ENCODE results near the gene PLEKHH1.

PLEKHH1 gene

DNA sequence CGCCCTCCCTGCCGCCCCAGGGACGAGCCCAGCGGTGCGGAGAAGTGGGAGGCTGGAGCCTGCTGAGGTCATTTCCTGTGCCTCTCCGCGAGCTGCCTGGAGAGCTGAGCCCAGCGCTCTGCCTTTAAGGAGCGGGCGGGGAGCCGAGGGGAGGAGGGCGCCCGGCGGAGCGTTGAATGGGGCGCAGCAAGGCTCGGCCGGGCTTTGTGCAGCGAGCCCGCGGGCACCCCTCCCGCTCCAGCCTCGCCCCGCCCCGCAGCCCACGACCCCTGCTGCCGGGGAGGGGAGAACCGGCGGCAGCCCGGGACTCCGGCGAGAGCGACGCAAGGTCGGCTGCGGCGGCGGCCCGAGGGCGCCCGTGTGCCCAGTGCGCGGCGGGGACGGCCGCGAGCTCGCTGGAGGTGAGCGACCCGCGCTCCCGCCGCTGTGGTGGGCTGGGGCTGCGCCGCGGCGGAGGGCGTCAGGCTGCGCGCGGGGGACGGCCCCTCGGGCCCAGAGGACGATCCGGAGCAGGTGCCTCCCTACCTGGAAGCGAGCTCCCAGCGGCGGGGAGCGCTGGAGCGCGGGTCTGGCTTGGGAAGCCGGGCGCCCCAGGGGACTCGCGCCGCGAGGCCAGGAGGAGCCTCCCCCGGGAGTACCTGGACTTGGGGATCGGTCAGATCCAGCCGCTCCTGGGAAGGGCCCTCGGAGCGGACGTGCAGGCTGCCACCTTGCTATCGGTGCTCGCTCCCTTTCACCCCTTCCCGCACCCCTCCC, at the start of gene PLEKHH1:
PLEKHH1 (plus strand) TSS at position 293 of the 756 bp plus-strand sequence. CDS start 8,578 bp downstream, outside the sequence.
- peak; percentile 54 for DNase-seq

DNA sequence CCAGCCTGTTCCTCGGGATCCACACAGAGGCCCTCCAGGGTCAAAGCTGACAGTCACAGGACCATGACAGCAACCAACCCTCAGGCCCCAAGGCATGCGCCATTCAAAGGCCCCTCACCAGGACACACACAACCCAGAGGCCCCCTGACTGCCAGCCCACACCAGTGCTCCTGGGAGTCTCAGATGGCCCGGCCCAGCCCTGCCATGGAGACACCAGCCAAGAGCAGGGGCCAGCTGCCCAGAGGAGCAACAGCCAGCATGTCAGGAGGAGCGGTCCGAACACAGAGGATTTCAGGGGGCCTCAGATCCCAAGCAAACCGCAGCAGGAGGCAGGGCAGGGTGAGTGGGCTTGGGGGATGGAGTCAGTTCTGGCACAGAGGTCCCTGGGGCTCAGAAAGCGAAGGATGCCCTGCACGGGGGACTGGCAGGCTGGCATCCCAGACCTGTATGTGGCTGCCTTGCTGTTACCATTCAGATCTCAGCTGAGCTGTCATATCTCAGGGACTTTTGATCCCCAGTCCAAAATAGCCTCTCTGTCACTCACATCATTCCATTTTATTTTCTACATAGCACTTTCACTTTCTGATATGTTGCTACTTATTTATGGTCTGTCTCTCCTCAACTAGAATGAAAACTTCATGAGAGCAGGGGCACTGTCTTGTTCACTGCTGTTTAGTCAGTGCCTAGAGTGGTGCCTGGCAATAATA, 49.4 kb upstream of the PLEKHH1 start:
- no peak for DNase-seq

DNA sequence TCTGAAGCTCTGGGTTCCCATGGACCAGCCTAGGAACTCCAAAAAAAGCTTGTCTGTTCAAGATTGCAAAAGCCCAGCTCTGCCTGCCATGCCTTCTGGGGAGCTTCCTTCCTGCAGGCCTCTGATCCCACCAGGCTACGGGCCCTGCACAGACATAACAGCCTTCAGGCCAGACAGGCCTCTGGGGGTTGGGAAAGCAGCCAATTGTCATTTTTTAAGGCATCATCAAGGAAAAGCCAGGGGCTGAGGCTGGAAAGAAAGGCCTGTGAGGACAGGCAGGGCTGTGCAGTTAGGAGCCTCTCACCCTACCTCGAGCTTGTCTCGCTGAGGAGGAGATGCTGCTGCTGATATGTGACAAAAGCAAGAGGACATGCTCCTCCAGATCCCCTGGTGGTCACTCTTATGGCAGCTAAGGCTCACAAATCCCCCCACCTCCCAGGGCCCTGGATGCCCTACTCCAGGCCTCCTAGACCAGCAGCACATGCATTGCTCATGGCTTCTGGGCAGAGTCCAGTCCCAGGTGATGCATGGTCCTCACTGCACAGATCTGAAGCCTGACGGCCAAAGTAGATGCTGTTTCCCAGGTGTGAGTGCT, 47.5 kb upstream of the PLEKHH1 start:
- no peak for DNase-seq

DNA sequence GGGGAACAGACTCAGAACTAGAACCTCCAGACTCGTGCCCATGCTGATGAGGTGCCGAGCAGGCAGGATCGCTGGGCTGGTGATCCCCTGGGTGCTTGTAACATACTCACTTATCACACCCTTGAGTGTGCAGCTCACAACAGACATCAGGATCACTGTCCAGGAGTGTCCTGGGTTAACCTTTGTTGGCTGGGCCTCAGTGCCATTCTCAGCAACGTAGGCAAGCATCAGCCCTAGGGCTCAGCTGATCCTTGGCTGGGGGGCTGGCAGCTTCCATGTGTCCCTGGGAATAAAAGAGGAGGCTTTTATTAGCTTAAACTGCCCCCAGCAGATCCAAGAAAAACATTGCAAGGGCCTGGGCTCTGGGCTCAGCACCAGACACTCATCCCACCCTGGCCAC, 46.2 kb upstream of the PLEKHH1 start:
- no peak for DNase-seq

DNA sequence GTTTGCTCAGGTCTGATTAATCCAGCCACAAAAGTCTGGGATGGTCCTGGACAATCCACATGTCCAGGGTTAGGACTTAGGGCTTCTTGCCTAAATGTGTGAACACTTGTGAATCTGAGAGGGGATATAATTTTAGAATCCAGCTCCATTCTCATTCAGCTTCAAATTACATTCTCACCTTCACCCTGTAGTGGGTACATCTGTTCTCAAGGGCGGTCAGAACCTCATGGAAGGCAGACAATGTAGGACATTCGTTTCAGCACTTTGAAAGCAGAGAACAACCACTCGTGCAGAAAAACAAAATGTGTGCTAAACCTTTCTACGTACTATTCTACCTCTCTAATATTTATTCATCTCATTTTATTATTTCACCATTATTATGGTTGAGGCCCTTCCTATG, 45.8 kb upstream of the PLEKHH1 start:
- no peak for DNase-seq

DNA sequence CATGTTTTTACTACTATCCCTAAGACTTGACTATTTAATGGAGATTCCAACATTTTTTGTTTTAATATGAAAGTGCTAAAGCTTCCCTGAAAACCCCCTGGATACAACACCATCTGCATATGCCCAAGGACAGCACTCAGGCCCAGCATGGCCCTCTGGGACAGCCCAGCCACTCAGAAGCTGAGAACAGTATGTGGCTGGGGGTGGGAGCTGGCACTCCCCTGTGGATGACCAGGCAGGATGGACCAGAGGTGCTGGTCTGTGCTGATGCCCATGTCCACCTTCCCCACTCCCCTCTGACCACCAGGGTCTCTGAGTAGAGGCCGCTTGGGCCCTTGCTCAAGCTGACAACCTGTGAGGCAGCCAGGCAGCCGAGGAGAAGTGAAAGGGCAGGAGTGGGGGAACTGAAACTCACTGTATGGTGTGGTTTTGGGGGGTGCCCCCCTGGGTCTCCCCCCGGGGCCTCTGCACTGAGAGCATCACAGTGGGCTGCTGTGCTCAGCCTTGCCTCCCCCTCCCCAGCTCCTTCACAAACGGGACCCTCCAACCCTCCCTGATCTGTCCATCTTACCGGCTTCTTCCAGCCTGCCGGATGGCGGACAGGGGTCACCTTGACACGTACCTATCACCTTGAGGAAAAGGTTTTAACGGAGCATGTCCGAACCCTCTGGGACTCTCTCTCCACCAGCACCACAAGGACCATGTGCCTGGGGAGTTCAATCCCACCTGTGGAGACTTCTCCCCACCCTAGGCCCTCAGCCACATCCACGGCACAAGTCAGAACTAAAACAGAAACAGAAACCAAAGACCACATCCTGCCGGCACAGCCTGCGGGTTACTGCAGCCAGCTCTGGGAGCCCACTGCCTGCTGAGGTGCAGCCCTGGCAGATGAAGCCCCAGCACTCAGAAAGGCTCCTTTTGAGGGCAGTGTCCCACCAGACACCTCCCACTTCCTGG, 44.9 kb upstream of the PLEKHH1 start, which contains the start of gene TMEM229B:
TMEM229B (minus strand) TSS at position 785 of the 957 bp plus-strand sequence. CDS start 14,798 bp downstream, outside the sequence.
- DNase-seq, result peak; percentile 67

DNA sequence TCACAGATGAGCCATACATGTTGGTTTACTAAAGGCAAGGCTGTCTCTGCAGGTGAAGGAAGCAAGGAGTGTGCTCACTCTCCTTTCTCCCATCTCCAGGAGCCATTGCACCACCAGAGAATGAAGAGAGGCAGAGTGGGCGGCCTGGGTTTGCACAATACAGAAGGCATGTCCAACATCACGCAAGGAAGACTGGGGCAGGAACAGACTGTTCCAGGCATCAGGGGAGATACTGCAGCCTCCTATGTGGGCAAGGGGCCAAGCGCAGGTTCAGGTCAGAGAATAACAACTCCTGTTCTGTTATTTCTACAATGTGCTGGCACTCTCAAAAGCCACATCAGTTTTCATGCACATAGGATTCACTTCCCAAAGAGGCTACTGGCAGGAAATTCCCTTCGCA, 42.9 kb upstream of the PLEKHH1 start:
- DNase-seq, result no peak

DNA sequence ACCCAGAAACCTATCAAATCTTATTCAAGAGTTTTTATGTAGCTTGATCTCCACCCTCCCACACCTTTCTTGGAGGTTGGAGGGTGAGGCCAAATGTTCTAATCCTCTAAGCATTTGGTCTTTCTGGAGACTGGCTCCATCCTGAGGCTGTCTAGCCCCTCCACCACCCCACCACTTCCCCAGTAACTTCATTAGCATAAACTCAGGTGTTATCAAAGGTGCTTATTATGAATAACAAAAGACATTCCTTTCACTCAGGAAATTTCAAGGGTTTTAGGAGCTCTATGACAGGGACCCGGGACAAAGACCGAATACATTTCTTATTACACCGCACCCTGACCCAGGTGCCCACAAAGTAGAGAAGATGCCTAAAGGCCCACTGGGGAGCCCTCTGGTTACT, 41.8 kb upstream of the PLEKHH1 start:
- DNase-seq, result no peak

DNA sequence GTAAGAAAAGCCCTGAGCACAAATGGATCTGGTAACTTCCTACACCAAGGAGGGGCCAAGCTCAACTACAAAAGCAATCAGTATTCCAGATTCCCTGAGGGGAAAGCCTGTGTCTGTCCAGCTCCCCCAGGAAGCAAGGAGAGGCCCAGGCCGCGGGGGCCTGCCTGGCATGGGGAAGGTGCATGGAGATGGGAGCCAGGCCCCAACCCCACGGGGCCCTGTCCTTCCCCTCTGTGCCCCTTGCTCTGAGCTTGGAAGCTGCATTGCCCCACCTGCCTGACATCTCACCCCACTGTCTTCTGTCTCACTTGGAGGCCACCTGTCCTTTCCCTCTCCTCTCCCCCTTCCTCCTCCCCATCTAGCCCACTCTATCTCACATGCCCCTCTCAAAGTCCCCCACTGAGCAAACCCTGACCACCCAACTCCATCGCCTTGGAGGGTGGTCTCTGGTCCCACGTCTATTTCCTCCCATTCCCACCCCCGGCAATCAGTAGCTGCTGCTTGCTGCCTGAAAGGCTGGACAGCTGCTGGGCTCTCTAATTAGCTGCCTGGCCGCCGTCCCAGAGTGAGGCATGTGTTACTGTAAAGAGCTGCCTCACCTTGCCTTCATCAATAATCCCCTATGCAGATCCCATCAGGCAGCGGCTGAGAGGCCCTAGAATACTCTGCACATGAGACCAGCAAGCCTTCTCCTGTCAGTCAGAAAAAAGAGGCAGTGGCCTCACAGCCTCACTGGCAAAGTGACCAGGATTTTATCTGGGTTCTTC, 41.2 kb upstream of the PLEKHH1 start:
- DNase-seq, result no peak

DNA sequence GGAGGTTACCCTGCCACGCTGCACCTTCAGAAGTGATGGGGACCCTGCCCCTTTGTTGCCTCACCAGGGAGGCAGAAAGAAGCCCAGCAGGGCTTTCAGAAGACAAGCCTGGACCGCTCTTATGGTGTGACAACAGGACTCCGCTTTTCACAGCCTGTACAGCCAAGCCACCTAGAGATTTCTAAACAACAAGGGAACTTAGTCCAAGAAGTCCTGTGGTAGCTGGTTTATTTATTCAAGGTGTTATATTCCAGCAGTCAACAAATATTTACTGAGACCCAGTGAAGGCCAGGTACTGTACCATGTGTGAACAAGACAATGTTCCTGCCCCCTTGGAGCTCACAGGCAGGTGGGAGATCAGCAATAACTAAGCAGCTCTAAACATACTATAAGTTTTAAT, 40.6 kb upstream of the PLEKHH1 start:
- no peak for DNase-seq

DNA sequence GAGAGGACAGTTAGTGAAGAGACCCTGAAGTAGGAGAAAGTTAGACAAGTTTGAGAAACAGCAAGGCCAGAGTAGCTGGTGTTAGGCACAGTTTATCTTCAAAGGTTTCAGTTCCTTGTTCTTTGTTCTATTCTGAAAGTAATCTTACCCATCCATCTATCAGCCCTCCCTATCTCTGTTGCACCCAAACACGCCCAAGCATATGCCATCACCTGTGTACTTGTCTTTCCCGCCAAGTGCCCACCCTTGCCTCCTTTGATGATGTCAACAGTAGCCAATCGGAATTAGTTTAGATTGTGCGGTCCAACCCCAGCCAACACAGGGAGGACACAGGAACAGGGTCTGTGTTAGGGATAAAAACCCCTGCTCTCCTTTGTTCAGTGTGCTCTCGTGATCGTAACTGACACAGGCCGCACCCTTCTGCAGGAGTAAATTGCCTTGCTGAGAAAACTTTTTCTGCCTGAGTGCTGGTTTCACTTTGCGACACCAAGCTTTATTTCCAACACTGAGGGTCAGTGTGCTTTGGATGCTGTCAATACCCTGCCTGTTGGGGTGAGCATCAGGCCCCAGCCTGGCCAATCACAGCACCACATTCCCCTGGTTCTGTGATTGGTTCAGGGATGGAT, 39.9 kb upstream of the PLEKHH1 start:
- DNase-seq, result no peak

DNA sequence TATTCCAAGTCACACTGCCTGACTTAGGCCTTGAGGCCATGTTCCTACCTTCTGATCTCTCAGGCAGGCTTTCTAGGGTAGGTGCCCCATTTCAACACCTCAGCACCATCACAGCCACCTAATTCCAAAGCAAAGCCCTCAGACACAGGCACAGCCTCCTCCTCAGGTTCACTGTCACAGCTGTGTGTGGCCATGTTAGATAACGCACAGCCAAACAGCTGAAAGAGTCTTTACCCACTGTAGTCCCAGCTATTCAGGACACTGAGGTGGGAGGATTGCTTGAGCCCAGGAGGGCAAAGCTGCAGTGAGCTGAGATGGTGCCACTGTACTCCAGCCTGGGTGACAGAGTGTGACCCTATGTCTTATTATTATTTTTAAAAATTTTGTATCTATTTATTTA, 37.3 kb upstream of the PLEKHH1 start:
- DNase-seq, result no peak

DNA sequence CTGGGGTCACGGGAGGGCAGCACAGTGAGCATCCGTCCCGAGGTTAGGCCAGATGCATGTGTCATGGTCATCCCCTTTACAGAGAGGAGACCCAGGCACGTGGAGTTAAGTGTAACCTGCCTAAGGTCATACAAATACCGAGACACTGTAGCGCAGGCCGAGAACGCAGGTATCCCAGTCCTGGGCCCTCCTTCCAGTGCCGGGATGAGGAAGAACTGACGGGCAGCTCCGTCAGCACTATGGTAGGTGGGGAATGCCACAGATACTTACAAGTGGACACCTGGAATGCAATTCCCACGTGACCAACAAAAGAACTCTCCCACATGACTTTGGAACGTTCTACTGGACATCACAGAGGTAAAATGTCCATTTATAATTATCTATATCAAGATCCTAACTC, 35.9 kb upstream of the PLEKHH1 start:
- no peak for DNase-seq

DNA sequence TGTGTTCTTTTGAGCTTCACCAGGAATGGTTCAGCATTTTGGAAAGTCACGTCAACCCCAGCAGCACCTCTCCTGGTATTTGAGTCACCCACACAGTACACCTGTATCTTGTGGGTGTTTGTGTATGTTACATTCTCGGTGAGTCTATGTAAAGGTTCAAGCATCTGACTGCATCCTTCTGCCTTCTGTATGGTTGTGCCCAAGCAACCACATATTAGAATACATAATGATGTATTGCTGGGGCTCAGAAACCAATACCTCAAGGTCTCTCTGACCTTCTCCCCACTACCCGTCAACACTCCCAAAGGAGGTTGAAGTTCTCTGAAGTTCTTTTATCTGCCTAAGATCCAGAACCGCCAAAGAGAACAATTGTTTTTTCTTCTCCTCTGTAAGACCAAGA, 35.4 kb upstream of the PLEKHH1 start:
- DNase-seq, result no peak

DNA sequence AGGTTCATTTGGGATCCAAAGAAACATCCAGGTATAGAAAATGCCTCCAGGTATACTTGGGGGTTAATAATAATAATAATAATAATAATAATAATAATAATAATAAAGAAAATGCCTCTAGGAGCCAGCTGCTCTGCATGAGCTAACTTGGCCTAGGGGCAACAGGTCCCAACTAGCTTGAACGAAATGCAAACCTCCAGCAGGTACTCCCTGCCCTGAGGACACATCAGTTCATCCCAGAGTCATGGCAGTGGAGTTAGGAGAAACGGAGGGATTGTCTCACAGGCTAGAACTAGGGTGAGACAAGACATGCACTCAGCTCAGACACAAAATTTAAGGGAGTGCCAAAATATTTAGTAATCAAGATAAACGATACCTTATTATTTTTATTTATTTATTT, 32.1 kb upstream of the PLEKHH1 start:
- no peak for DNase-seq

DNA sequence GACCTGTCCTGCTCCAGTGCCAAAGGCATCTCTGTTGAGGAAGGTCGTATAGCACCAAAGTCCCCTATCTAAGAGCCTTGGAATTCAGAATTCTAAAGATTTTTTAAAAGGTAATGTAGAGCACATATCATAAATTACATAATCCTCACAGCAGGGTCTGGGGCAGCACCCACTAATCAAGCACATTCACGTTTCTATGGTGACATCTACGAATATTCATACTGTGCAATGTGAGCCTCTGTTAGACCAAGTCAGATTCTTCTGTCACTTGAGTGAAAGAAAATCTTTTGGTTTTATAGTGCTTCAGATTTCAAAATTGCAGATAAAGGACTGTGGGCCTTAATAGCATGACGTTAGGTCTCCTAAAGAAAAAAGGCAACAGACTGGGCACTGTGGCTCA, 31.4 kb upstream of the PLEKHH1 start:
- DNase-seq, result no peak

DNA sequence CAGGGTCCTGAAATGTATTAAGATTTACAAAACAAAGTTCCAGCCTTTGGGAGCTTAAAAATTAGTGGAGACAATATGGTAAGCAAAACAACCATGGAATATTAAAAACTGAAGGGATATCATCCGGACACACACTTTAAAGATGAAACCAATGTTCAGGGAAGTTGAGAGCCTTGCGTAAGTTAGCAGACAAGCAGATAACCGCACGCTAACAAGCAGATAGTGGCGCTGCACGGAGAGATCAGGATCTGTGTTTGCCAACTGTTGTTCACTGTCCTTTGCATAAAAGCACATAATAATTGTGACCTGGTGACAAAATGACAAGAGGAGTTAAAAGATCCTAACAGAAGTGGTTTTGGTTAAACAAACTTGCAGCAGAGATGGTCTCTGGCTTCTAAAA, 30.2 kb upstream of the PLEKHH1 start:
- DNase-seq, result no peak

DNA sequence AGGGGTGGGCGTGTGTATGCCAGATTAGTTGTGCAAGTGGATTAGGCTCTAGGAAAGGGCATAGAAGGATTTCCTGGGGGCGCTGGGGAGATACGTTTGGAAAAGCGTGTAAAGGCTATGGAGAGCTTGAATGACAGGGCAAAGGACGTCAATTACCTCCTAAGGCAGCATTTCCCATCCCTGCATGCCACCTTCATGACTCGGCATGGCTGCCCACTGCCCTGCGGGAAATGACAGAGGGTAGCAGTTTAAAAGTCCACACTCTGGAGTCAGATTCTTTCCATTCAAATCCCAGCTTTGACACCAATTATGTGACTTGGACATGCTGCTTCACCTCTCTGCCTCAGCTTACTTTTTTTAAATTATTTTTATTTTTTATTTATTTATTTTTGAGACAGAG, 29.8 kb upstream of the PLEKHH1 start:
- no peak for DNase-seq

DNA sequence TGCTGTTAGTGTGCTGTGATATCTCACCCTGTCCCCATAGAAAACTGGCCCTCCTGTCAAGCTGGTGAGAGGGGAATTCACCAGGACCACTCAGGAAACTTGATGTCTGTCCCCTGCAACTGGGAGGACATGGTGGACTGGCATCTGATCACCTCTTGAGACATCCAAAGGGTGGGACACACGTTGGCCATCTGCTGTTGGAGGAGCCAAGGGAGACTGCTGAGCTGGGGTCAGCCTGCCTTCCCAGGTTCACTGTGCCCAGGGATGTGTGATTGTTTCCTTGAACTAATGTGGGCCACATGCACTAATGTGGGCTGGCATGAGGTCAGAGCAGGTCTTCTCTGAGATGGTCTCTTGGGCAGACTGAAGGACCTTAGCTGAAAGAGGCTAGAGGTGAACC, 27.8 kb upstream of the PLEKHH1 start:
- no peak for DNase-seq

DNA sequence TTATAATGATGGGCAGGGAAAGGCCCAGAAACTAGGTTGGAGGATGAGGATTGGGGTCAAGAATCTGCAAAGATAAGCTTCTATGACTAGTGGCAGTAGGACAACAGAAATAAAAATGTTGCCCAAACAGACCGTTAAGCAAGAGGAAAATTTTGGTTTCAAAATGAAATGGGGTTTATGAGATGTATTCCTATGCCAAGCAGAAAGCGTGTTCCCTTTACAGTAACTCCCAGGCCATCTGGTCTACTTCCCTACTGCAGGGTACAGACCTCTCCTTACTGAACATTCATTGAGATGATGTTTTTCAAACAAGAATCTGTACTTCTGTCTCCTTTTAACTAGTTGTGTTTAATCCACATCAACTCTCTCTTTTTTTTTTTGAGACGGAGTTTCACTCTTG, 24.1 kb upstream of the PLEKHH1 start:
- DNase-seq, result no peak

DNA sequence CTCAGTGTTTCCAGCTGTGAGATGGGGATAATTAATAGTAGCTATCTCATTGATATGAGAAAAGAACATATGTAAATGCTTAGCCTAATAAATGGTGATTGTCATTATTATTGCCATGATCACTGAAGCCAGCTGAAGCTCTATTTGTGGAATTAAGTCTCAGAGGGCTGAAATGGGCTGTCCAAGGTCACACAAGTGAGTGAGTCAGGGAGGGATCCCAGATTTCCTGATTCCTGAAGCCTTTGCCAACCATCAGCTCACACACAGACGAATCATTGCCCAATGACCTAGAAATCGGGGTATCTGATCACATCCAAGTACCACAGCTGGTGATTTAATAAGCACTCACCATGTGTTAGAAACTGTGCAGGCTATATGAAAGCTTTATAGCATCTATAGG, 23.0 kb upstream of the PLEKHH1 start:
- no peak for DNase-seq

DNA sequence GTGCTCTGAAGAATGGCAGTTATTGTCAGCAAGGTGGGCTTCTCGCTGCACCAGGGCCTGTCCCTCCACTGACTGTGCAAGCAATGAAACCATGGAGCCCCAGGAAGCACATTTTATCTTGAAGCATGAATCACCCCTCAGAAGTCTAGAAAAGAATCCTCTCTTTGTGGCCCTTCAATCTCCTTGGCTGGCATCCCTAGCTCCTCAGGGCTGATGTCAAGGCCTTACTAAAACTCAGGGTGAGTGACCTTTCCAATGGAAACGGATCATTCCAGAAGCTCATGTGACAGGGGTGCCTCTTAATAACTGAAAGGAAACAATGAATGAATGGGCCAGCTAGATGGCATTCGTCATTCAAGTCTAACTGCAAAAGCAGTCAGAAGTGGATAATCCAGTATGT, 22.3 kb upstream of the PLEKHH1 start:
- DNase-seq, result no peak

All from activated T-cell treated with anti-CD3 and anti-CD28 coated beads, Interleukin-2, amount 50 U/mL, for 1 hour (primary cell).